Measurements from ENCODE around the gene LMBRD1.
"Not testable (repeated sequence)": the region's sequence is repeated elsewhere in the genome, so short reads cannot be mapped to it uniquely, and the experiment has no call there.

The LMBRD1 gene

GRCh38 chr6:69796642-69797390, at the start of gene LMBRD1:
LMBRD1 (minus strand) TSS chr6:69797010; CDS start chr6:69796881, 129 bp downstream.
- peak; percentile 99 for DNase-seq (ENCODE audit: low spot score)

DNA sequence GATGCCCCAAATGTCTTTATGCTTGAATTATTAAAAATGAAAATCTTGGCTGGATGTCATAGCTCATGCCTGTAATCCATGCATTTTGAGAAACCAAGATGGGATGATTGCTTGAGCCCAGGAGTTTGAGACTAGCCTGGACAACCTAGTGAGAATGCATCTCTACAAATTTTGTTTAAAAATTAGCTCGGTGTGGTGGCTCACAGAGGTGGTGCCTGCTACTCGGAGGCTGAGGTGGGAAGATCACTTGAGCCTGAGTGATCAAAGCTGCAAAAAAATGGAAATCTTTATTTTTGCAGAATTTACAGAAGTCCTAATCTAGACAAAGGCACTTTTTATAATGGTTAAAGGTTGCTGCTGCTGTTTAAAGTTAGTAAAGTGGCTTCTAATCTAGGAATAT, 49.5 kb upstream of the LMBRD1 start:
- no peak for DNase-seq (ENCODE audit: low spot score)

DNA sequence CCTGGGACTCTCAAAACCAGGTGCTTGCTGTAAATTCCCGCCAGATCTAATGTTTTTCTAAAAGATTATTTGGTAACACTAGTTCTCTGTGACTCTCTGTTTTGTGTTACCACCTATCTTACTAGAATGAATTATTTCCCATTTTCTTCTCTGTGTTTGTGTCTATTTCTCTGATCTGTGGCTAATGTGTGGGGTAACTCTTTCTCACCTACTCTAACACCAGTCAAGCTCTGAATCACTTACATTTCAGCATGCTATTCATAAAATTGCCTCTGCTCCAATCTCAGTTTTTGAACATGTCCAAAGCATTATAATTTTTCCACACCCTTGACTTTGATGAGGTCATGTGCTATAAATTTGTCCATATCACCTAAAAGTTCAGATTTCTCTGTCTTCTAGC, 46.4 kb upstream of the LMBRD1 start:
- no peak for DNase-seq (ENCODE audit: low spot score)

DNA sequence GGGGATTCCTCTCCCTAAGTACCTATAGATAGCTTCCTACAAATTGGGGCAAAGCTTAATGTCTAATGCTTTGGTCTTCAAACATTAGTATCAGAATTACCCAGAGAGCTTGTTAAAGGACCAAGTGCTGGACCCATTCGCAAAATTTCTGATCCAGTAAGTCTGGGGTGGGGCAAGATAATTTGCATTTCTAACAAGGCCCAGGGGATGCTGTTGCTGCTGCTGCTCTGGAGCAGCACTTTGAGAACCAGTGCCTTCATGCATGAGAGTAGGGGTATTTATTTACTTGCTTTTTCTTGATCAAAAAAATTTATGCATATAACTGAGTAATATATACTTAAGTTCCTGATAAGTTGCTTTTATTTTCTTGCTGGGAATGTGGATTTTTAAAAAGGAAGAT, 45.1 kb upstream of the LMBRD1 start:
- no peak for DNase-seq (ENCODE audit: low spot score)

- DNase-seq (ENCODE audit: low spot score): peak; percentile 41
These were observed 38.8 kb upstream of the LMBRD1 start for GRCh38 chr6:69835414-69836179.

DNA sequence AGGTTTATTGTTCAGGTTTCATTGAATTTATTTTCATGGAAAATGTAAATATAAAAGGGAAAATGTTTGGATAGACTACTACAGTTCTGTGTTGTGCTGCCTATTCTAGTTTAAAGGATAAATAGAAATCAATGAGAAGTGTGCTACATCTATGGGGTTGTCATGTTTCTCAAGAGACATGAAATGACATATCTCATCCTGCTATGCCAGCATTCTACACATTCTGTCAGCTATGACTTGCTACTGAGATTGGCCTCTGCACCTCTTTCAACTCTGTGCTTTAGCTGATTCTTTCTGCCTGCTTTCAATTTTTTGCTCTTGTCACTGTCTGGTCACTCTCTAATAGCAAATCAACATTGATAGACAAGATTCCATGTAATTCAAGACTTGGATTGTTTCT, 35.7 kb upstream of the LMBRD1 start:
- DNase-seq (ENCODE audit: low spot score): no peak

GRCh38 chr6:69827276-69827893, 30.6 kb upstream of the LMBRD1 start:
- DNase-seq (ENCODE audit: low spot score): no peak

- no peak for DNase-seq (ENCODE audit: low spot score)
These were observed 29.1 kb upstream of the LMBRD1 start for GRCh38 chr6:69825904-69826303.

- DNase-seq (ENCODE audit: low spot score): not testable (repeated sequence)
These were observed 27.5 kb upstream of the LMBRD1 start for GRCh38 chr6:69824355-69824754.

DNA sequence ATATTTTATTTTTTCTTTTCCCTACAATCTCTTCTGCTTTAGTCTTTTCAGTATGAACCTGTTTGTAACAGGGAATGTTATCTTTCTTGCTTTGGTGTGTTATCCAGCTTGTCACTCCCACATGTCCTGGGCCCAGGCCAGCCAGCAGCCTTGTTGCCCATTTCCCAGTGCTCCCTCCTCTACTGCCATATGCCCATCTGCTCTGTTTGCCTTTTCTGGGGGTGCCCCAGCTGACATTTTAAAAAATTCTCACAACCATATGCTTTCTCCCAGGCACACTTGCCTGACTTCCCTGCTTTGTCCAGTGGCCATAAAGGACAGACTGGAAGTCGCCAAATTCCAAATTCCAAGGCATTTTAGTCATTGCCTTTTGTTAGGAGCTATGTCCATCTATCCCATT, 23.6 kb upstream of the LMBRD1 start:
- no peak for DNase-seq (ENCODE audit: low spot score)

DNA sequence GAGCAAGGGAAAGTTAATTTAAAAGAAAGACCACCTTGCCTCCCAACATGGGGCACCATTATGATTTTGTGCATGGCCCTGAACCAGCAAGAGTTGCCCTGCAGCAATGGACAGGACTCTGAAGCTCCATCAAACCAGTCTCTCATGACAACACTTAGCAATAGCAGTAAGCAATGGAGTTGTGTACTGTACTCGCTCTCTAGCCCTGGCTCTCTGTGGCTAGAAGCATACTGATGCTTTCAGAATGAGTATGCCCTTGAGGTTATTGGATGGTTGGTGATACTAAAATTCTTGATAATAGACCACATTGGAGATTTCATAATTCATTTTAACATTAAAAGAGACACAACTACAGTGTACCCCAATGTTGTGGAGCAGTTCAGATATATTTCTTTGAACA, 23.2 kb upstream of the LMBRD1 start:
- DNase-seq (ENCODE audit: low spot score): no peak

DNA sequence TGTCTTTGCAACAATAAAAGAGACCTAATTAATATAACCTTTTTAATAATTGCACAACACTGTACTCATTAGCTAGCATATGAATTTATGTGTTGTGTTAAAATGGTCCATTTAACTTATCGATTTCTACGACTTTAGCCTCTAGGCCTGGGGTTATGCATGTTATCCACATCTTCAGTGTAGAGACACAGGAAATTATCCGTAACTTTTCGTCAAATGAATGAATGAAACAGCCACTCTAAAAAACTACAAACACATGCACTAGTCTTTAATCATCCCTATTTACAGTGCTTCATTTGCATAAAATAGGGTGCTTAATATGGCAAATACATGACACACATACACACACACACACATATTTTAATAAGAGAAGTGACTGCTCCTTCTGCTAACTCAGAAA, 22.3 kb upstream of the LMBRD1 start:
- no peak for DNase-seq (ENCODE audit: low spot score)

DNA sequence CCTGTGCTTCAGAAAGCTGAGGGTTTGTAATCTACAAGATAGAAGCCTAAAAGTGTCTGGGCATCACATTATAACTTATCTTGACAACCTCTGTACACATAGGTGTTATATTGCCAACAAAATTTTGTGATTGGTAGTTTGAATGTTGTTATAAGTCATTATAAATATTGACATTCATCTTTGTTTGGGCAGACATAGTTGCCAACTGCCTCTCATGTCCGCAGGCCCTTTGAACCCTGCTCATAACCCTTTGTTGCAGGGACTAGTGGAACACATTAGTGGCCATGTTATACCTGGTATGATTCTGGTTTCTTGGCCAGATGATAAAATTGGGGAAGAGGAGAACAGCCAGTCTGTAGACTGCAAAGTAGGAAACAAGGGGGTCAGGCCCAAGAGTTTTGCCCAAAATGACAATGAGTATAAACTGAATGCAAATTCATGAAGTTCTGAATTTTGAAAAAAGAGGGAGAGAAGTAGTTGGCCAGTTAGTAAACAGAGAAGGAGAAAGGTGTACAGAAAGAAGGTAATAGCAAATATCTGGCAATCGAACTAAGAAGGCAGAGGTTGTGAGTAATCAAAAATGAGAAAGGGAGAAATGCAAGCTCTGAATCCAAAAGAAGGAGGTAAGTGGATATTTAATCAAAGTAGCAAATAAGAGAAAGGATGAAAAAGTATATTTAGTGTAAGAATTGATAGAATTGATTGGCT, 21.6 kb upstream of the LMBRD1 start:
- no peak for DNase-seq (ENCODE audit: low spot score)

DNA sequence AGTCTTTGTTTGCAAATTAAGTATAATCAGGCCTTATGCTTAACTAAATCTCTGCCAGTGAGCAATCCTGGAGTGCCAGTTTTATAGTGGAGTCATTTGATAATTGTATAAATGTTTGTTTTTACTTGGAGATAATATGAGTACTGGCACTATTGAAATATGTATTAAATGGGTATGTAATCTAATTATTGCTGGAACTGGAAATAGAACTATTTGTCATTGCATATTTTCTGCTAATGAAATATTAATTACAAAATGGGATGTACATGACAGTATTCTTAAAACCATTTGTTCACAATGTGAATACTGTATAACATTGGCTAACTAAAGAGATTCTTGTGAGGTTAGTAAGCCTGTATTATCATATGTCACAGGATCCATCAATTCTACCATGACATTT, 20.5 kb upstream of the LMBRD1 start:
- no peak for DNase-seq (ENCODE audit: low spot score)

DNA sequence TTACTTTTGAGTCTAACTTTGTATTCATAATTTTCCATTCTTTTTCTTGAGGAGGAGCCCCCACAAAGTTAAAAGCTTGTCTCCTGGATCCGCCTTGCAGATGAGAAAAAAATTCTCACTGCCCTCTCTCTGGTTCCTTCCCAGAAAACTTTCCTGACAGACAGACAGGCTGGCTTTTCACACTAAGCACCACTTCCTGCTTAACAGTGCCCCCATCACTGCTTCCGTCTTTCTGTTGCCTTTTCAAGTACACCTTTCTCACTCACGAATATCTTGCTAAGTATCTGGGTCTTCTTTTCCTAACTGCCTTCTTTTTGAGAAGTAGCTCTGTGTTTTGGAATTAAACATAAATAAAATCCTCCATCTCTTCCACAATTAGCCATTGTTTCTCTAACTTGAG, 19.8 kb upstream of the LMBRD1 start:
- DNase-seq (ENCODE audit: low spot score): peak; percentile 36

- DNase-seq (ENCODE audit: low spot score): no peak
These were observed 19.2 kb upstream of the LMBRD1 start for GRCh38 chr6:69816026-69816425.

- DNase-seq (ENCODE audit: low spot score): peak; percentile 37
These were observed 16.7 kb upstream of the LMBRD1 start for GRCh38 chr6:69813508-69813907.

- no peak for DNase-seq (ENCODE audit: low spot score)
These were observed 16.1 kb upstream of the LMBRD1 start for GRCh38 chr6:69812746-69813427.

- DNase-seq (ENCODE audit: low spot score): no peak
These were observed 6.2 kb upstream of the LMBRD1 start for GRCh38 chr6:69802995-69803394.

DNA sequence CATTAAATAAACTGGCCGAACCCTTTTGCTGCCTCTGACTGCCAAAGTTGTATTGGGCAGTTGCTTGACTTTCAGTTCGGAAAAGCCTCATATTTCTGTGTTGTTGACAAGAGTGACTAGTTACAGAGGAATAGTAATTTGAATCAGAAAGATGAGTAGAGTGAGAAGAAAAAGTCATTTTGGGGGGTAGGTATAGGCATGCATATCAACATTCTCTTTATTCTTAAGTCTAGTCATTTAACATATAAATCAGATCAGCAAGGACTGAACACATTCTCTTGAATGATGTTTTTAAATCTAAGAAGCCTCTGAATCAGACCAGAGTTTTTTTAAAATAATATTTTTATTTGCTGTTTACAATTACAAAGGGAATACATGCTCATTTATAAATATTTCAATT, 4.9 kb upstream of the LMBRD1 start:
- DNase-seq (ENCODE audit: low spot score): no peak

GRCh38 chr6:69801225-69801624, 4.4 kb upstream of the LMBRD1 start:
- no peak for DNase-seq (ENCODE audit: low spot score)

GRCh38 chr6:69798796-69799195, 2.0 kb upstream of the LMBRD1 start:
- not testable (repeated sequence) for DNase-seq (ENCODE audit: low spot score)

Data from CD4-positive, alpha-beta T cell treated with Interleukin-15 for 4 hours (primary cell).